ENCODE measurements around the gene IFT25.

DNA sequence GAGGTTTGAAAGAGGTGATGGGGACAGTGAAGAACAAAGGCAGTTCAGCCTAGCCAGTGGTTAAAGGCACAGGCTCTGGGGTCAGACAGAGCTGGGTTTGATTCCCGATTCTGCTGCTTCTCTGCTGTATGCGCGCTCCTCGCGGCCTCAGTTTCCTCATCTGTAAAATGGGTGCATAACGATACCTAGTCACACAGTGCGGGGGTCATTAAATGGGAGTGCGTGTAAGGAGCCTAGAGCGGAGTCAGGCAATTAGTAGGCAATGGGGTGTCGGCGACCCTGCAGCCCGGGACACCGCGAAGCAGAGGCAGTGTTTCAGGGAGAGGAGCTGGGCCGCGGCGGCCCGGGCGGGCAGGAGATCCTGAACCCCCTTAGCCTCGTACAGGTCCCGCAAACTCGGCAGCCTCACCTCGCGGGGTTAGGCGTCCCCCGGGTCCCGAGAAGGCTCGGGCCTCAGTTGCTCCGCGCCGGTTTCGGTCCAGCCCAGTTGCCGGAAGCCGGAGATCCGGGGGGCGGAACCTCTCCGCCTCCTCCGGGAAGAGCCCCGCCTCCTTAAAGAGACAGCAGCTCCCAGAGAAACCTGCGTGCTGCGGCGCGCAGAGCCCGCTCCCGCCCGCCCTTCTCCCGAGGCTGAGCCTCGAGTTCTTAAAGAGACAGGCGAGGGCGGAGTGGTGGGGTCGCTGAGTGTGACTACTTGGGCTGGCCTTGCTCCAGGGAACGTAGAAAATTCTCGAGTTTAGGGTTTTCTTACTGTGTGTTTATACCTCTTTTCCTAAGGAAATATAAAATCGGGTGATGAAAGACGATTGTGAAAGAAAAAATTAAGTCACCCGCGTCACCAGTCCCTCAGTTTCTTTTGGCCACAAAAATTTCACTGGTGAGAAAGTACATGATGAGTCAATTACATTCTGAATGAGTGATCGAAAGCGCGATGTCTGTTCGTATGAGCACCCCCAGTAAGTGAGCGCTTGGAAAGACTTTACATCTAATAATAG is 55.9 kb downstream of the IFT25 start, which contains the start of gene YIPF1:
- TF ChIP-seq, protein P1, sequence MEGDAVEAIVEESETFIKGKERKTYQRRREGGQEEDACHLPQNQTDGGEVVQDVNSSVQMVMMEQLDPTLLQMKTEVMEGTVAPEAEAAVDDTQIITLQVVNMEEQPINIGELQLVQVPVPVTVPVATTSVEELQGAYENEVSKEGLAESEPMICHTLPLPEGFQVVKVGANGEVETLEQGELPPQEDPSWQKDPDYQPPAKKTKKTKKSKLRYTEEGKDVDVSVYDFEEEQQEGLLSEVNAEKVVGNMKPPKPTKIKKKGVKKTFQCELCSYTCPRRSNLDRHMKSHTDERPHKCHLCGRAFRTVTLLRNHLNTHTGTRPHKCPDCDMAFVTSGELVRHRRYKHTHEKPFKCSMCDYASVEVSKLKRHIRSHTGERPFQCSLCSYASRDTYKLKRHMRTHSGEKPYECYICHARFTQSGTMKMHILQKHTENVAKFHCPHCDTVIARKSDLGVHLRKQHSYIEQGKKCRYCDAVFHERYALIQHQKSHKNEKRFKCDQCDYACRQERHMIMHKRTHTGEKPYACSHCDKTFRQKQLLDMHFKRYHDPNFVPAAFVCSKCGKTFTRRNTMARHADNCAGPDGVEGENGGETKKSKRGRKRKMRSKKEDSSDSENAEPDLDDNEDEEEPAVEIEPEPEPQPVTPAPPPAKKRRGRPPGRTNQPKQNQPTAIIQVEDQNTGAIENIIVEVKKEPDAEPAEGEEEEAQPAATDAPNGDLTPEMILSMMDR (conservative IDR thresholded peaks at IDR 0.05; ENCODE audit: low read length) = no peak
- no peak for TF ChIP-seq EZH2phosphoT487 (IDR thresholded peaks at IDR 0.05; ENCODE audit: borderline replicate concordance)
